Mammary epithelial cell (primary cell): ENCODE data around the gene SFTPB.

ENCODE experiments used
- EZH2 ChIP-seq: IDR thresholded peaks from 2 replicates; pipeline ENCODE4 v1.6.1; 2012; ENCODE audit warnings: low read length, inconsistent platforms, borderline replicate concordance
- TF ChIP-seq, protein P1 (sequence below), 2 donors: IDR thresholded peaks in 1 of 2; conservative IDR thresholded peaks in 1 of 2; 2 replicates each; pipeline ENCODE4 v1.5.1; 2011 to 2012; ENCODE audit warnings: inconsistent platforms in 2 of 2, low read length in 2 of 2, mild to moderate bottlenecking in 2 of 2, control low read depth in 1 of 2, low read depth in 1 of 2; ENCODE audit not compliant: insufficient read depth in 1 of 2; ENCODE audit errors: extremely low read depth in 1 of 2

DNA sequence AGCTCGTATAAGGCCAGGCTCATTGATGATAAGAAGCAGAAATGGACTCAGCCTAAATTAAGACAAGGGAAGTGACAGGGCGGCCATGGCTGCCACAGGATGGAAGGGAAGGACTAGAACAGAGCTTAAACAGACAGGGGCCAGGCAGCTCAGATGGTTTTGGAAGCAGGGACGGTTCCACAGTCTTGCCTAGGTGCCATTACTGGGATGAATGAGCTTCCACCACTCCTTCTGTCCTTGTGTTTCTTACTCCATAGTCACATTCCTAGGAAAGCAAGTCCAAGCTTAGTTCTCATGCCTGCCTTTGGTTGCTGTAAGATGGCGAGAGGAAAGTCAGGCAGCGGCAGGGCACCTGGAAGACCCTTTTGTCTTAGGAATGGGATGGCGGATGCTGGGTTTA, 38.1 kb upstream of the SFTPB start:
- TF ChIP-seq, protein P1, sequence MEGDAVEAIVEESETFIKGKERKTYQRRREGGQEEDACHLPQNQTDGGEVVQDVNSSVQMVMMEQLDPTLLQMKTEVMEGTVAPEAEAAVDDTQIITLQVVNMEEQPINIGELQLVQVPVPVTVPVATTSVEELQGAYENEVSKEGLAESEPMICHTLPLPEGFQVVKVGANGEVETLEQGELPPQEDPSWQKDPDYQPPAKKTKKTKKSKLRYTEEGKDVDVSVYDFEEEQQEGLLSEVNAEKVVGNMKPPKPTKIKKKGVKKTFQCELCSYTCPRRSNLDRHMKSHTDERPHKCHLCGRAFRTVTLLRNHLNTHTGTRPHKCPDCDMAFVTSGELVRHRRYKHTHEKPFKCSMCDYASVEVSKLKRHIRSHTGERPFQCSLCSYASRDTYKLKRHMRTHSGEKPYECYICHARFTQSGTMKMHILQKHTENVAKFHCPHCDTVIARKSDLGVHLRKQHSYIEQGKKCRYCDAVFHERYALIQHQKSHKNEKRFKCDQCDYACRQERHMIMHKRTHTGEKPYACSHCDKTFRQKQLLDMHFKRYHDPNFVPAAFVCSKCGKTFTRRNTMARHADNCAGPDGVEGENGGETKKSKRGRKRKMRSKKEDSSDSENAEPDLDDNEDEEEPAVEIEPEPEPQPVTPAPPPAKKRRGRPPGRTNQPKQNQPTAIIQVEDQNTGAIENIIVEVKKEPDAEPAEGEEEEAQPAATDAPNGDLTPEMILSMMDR (conservative IDR thresholded peaks at IDR 0.05 in 1 of 2, IDR thresholded peaks at IDR 0.05 in 1 of 2; ENCODE audit: extremely low read depth in 1 of 2, insufficient read depth in 1 of 2, low read depth in 1 of 2, low read length in 2 of 2), result no peak
- TF ChIP-seq EZH2, result no peak
